GM18520 (cell line): Measurements from ENCODE around the gene SSTR4.

ENCODE experiments used
- ATAC-seq: cut with Tn5 transposase; IDR thresholded peaks from one replicate; pipeline ENCODE4 v1.9.1; 2021; ENCODE audit not compliant: unreplicated experiment

The SSTR4 gene

GRCh38 chr20:23085436-23086055, 50.4 kb downstream of the SSTR4 start:
- ATAC-seq, result no peak

- ATAC-seq, result peak; percentile 56
Measured at GRCh38 chr20:23086056-23086566, 51.0 kb downstream of the SSTR4 start, which contains the start of gene CD93. CD93 (minus strand) TSS chr20:23086324; CDS start chr20:23086192, 132 bp downstream.

DNA sequence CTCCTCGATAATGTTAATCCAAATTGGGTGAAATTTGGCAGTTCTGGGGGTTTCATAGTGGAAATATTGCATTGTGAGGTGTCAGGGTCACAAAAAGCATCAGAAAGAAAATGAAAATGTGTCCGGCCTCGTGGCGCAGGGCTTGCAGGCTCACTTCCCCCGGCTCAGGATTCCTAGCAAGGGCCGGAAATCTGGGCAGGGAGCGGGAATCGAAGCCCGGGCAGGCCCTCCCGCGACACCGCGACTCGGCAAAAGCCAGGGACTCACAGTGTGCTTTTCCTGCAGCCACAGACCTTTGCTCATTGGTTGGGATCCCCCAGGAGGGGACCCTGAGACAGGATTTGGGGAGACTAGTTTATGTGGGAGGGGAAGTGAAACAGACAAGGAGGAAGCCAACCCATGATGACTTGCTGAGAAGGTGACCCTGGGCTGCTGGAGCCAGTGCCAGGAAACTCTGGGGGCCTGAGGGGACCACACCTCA, 51.9 kb downstream of the SSTR4 start:
- ATAC-seq, result no peak

- no peak for ATAC-seq
Measured at GRCh38 chr20:23087587-23088251, 52.6 kb downstream of the SSTR4 start.
